IgD-negative memory B cell (primary cell): ENCODE results near the gene NECAB2. TPM values are rescaled to one million over a fixed set of nuclear protein-coding genes. Genes with fewer than 3 reads are reported as not detected.

ENCODE experiments used
- H3K27ac Mint-ChIP-seq, 3 donors: one replicate each; pipeline ENCODE4 v1.8.0; 2020 to 2022; ENCODE audit warnings: mild to moderate bottlenecking in 3 of 3, mixed read lengths in 3 of 3, moderate library complexity in 1 of 3
- H3K27me3 Mint-ChIP-seq: one replicate; pipeline ENCODE4 v1.8.0; 2021; ENCODE audit warnings: mixed read lengths
- H3K36me3 Mint-ChIP-seq: one replicate; pipeline ENCODE4 v1.8.0; 2020; ENCODE audit warnings: mild to moderate bottlenecking, mixed read lengths
- H3K4me1 Mint-ChIP-seq, 3 donors: one replicate each; pipeline ENCODE4 v1.8.0; 2020 to 2022; ENCODE audit warnings: mixed read lengths in 3 of 3, mild to moderate bottlenecking in 1 of 3
- H3K4me3 Mint-ChIP-seq, 4 donors: one replicate each; pipeline ENCODE4 v1.8.0; 2020 to 2022; ENCODE audit warnings: mild to moderate bottlenecking in 4 of 4, mixed read lengths in 4 of 4, moderate library complexity in 3 of 4
- H3K9me3 Mint-ChIP-seq, 3 donors: one replicate each; pipeline ENCODE4 v1.8.0; 2020 to 2021; ENCODE audit warnings: mixed read lengths in 3 of 3, mild to moderate bottlenecking in 1 of 3
- polyA plus RNA-seq: library from polyadenylated mRNA; unstranded; fragments of 300-500 nt; fragmentation: Illumina TruSeq; gene quantifications from one replicate; pipeline ENCODE4 v1.2.3, GENCODE V29; 2021

Gene NECAB2
- polyA plus RNA-seq, 1 donor from 2014 or later, result not detected

DNA sequence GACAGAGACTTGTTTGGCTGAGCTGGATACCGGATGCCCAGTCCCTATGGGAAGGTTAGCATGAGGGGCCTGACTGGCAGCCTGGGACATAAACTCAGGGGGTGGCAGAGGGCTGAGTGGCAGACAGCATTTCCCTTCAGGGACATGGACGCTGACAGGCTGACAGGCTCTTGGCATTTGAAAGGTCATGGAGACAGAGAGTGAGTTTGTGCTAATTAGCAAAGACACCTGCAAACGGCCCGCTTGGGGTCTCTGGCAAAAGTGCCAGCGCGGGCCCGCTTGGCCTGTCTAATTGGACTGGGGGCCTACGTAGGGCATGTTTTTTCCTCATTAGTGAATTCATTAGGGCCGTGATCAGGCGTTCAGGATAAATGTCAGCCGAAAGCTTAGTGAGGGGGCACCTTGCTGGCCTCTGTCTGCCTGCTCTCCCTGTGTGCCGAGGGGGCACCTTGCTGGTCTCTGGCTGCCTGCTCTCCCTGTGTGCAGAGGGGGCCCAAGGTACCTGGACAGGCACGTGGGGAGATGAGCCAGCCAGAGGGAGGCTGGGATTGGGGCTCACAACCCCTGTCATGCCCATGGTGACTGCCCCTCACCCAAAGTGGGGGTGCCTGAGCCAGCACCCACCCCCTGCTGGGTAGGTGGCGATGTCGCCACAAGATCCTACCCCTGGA is 7.7 kb downstream of the NECAB2 start:
- Mint-ChIP-seq H3K9me3 (peaks cover 2 to 14% (median 11%) of the 10 kb centered on the region in 3 donors), H3K27ac (no peak overlapping the region), H3K36me3 (no peaks in the 10 kb centered on the region), H3K27me3 (peaks cover 7% of the 10 kb centered on the region), H3K4me1 (no peaks in the 10 kb centered on the region), H3K4me3 (no peak overlapping the region)

DNA sequence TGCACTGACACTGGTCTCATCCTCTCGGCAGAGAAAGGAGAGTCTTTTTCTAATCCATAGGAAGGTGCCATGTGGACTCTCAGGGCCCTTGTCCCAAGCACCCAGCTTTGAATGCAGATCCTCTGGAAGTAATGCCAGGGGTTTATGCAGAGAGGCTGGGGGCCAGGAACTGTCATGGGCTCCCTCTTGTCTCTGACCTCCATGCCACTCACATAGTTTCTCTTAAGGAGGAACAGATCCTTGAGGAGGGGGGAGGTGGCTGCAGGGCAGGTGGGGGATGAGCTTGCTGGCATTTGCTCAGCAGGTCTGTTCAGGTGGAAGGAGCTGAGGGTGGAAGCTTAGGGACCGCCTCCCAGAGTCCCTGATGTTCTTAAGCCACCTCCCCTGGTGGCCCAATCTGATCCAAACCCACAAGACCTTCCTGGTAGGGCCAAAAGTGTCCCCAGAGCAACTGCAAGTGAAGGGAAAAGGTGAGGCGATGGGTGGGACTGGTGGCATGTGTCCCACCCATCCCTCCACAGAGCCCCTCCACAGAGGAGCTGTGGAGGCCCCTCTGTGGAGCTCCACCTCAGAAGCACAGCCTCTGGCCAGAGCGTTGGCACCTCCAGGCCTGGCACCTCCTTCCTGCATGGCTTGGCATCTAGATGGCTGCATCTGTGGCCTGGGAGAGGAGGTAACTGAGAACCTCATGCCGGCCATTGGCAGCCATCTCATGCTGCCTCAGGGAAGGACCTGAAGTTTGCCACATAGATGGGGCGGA is 9.2 kb downstream of the NECAB2 start:
- Mint-ChIP-seq H3K4me1 (no peaks in the 10 kb centered on the region), H3K27me3 (peaks cover 3% of the 10 kb centered on the region), H3K36me3 (no peaks in the 10 kb centered on the region), H3K4me3 (no peak overlapping the region), H3K9me3 (peaks cover 2 to 15% (median 14%) of the 10 kb centered on the region in 3 donors), H3K27ac (no peak overlapping the region)

DNA sequence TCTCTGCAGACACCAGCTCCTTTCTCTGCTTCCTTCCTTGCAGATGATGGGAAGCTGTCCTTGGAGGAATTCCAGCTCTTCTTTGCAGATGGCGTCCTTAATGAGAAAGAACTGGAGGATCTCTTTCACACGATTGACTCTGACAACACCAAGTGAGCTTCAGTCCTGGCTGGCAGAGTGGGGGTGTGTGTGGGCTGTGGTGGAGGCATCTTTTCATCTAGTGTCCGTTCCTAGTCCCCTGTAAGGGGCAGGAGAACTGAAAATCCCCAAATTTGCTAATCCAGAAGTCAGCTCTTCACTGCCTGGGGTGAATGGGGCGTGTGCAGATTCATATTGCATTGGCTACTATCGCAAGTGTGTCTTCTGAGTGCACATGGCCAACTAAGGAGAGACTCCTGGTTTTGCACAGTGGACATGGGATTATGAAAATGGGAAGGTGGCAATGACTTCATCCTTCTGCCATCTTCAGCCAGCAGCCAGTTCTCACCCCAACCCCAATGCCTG is 10.4 kb downstream of the NECAB2 start:
- Mint-ChIP-seq H3K36me3 (no peaks in the 10 kb centered on the region), H3K9me3 (peaks cover 2 to 17% (median 14%) of the 10 kb centered on the region in 3 donors), H3K4me3 (no peak overlapping the region), H3K27ac (no peak overlapping the region), H3K27me3 (peaks cover 3% of the 10 kb centered on the region), H3K4me1 (no peaks in the 10 kb centered on the region)

DNA sequence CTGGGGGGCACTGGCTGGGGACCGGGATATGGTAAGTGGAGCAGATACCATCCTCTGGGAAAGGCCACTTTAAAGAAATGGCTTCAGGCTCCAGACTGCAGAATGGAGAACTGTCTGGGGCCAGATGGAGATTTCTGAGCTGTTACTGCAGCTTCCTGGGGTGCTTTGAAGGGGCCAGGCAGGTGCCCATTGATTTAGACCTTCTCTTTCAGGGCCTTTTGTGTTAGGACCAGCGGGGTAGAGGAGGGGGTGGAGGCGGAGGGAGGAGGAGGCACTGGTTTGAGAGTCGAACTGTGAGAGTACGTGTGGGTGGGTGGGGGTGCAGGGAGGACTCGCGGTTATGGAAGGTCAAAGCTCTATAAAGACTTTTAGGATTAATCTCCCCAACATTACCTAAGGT is 11.4 kb downstream of the NECAB2 start:
- H3K27me3 Mint-ChIP-seq, result peaks cover 3% of the 10 kb centered on the region
- no peaks in the 10 kb centered on the region for H3K4me1 Mint-ChIP-seq
- H3K9me3 Mint-ChIP-seq, result peaks cover 2 to 17% (median 14%) of the 10 kb centered on the region in 3 donors
- no peaks in the 10 kb centered on the region for H3K36me3 Mint-ChIP-seq
- H3K27ac Mint-ChIP-seq, result no peak overlapping the region
- H3K4me3 Mint-ChIP-seq, result no peak overlapping the region

DNA sequence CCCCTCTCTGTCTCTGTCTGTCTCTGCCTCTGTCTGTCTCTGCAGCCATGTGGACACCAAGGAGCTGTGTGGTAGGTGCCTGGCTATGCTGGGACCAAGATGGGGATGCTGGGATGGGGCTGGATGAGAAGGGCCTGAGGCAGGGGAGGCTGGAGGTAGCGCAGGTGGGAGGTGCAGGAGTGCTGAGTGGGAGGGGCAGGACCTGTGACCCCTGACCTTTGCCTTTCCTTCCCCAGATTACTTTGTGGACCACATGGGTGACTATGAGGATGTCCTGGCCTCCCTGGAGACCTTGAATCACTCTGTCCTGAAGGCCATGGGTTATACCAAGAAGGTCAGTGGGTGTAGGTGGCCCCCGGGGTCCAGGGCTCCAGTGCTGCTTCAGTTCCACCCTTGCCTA is 12.8 kb downstream of the NECAB2 start:
- Mint-ChIP-seq H3K27me3 (peaks cover 3% of the 10 kb centered on the region), H3K9me3 (peaks cover 2 to 17% (median 14%) of the 10 kb centered on the region in 3 donors), H3K4me3 (no peak overlapping the region), H3K4me1 (no peaks in the 10 kb centered on the region), H3K36me3 (no peaks in the 10 kb centered on the region), H3K27ac (no peak overlapping the region)

DNA sequence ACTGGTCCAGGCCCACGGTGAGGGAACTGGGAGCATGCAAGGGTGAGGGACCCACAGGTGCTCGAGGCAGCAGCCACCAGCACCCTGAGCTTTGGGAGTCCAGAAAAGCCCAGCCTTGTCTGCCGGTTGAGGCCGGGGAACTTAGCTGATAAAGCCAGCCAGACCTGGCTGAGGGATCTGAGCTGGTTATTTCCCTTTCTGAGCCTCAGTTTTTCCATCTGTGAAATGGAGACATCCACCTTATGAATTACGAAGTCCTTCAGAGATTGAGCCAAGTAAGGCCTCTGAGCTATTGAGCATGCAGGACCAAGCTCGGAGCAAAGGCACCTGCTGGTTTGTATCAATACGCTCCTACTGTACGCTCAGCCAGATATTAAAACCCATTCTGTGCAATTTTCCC is 13.8 kb downstream of the NECAB2 start:
- no peak overlapping the region for H3K27ac Mint-ChIP-seq
- H3K4me3 Mint-ChIP-seq, result no peak overlapping the region
- H3K4me1 Mint-ChIP-seq, result no peaks in the 10 kb centered on the region
- H3K27me3 Mint-ChIP-seq, result peaks cover 6% of the 10 kb centered on the region
- peaks cover 2 to 17% (median 14%) of the 10 kb centered on the region in 3 donors for H3K9me3 Mint-ChIP-seq
- H3K36me3 Mint-ChIP-seq, result no peaks in the 10 kb centered on the region

DNA sequence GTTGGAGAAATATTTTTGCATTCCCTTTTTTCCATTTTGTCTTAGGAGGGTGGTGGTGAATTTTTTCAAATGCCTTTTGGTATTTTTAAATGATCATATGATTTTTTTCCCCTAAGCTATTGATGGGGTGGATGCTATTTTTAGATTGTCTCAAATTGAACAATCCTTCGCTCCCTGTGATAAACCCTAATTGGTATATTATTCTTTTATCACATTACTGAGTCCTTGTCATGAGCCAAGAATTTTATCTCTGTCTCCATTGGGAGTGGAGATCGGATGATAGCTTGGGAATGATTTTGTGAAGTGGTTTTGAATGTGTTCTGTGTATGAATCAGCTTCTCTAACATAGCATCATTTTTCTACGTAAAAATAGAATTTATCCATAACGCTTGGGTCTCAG is 15.4 kb downstream of the NECAB2 start:
- Mint-ChIP-seq H3K9me3 (peaks cover 0 to 13% (median 7%) of the 10 kb centered on the region in 3 donors), H3K36me3 (no peaks in the 10 kb centered on the region), H3K4me1 (no peaks in the 10 kb centered on the region), H3K27me3 (peaks cover 3% of the 10 kb centered on the region), H3K27ac (no peak overlapping the region), H3K4me3 (no peak overlapping the region)

DNA sequence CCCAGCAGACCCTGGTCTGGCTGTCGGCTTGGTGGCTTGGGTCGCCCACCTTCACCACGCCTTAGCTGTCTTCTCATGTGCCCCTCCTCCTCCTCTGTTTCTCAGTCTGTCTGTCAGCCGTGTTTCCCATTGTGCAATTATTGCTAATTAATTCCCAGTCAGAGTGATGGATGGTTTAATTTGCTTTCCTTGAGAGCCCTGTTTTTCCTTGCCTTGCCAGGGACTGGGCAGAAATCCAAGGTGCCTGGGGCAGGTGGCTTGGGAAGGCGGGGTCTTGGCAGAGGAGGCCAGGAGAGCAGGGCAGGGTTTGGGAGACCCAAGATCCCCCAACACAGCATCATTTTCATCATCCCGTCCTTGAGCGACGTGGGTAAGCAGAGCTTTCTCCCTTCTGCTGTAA is 21.3 kb downstream of the NECAB2 start:
- Mint-ChIP-seq H3K27ac (no peak overlapping the region), H3K36me3 (no peaks in the 10 kb centered on the region), H3K27me3 (peaks cover 20% of the 10 kb centered on the region), H3K4me1 (no peaks in the 10 kb centered on the region), H3K9me3 (peaks cover 0 to 5% (median 0%) of the 10 kb centered on the region in 3 donors), H3K4me3 (no peak overlapping the region)

DNA sequence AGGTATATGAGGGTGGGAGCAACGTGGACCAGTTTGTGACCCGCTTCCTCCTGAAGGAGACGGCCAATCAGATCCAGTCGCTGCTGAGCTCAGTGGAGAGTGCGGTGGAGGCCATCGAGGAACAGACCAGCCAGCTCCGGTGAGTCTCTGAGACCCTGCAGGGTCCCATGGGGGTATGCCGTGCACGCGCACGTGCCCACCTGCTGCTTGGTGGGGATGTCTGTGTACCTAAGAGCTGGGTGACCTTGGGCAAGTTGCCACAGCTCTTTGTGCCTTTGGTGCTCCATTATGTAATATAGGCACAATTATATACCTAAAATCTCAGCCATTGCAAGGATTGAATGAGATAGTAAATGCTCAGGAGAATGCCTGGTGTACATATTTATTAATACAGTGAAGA is 22.4 kb downstream of the NECAB2 start:
- peaks cover 0 to 5% (median 0%) of the 10 kb centered on the region in 3 donors for H3K9me3 Mint-ChIP-seq
- peaks cover 26% of the 10 kb centered on the region for H3K27me3 Mint-ChIP-seq
- peaks cover 0 to under 1% (median 0%) of the 10 kb centered on the region in 3 donors for H3K4me1 Mint-ChIP-seq
- H3K4me3 Mint-ChIP-seq, result no peak overlapping the region
- no peaks in the 10 kb centered on the region for H3K36me3 Mint-ChIP-seq
- no peak overlapping the region for H3K27ac Mint-ChIP-seq

DNA sequence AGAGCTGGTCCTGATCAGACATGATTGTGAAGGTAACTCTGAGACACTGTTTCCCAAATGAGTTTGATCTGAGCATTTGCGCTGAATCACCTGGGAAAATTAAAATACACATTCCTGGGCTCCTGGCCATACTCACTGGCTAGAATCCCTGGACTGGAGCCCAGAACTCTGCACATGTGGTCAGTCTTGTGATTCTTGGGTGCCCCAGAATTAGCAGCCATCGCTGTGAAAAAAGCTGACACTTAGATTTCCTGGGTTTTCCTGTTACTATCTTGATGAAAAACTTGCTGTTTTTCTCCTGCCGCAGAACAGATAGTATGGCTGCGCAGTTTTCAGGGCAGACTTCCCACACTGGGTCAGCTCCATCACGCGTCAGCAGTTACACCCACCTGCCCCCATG is 24.6 kb downstream of the NECAB2 start:
- H3K36me3 Mint-ChIP-seq, result no peaks in the 10 kb centered on the region
- H3K9me3 Mint-ChIP-seq, result peaks cover 0 to 5% (median 0%) of the 10 kb centered on the region in 3 donors
- H3K4me3 Mint-ChIP-seq, result no peak overlapping the region
- H3K27ac Mint-ChIP-seq, result no peak overlapping the region
- peaks cover 34% of the 10 kb centered on the region for H3K27me3 Mint-ChIP-seq
- peaks cover 0 to 2% (median 0%) of the 10 kb centered on the region in 3 donors for H3K4me1 Mint-ChIP-seq

DNA sequence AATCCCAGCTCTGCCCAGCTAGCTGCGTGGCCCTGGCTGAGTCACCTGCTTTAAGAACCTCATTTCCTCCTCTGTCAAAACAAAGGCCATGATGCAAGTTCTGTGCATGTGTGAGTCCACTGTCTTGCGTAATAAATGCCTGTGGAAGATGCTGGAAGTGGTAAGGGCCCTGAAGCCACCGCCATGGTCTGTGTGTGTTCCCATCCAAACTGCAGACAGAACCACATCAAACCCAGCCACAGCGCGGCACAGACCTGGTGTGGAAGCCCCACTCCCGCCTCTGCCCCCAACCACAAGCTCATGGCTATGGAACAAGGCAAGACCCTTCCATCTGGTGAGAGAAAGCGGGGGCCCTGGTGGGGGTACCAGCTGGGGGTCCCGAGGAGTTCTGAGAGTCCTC is 26.0 kb downstream of the NECAB2 start:
- H3K9me3 Mint-ChIP-seq, result peaks cover 0 to 5% (median 0%) of the 10 kb centered on the region in 3 donors
- H3K4me3 Mint-ChIP-seq, result no peak overlapping the region
- no peaks in the 10 kb centered on the region for H3K36me3 Mint-ChIP-seq
- peaks cover 34% of the 10 kb centered on the region for H3K27me3 Mint-ChIP-seq
- peaks cover 0 to 2% (median 0%) of the 10 kb centered on the region in 3 donors for H3K4me1 Mint-ChIP-seq
- H3K27ac Mint-ChIP-seq, result no peak overlapping the region

DNA sequence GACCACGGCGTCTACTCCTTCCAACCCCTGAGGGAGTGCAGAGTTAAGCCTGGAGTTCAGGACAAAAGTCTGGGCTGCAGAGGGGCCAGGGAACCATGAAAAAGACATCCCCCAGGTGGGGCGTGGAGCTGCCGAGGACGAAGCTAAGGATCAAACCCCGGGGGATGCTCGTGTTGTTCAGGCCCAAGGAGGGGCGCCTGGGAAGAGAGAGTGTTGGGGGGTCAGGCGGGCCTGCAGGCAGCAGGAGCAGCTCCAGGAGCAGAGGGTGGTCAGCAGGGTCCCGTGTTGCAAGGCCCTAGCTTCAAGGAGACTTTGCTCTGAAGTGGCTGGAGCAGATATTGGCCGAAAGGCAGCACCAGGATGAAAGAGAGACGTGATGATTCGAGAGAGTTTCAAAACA is 26.7 kb downstream of the NECAB2 start:
- Mint-ChIP-seq H3K9me3 (peaks cover 0 to 5% (median 0%) of the 10 kb centered on the region in 3 donors), H3K36me3 (no peaks in the 10 kb centered on the region), H3K27me3 (peaks cover 34% of the 10 kb centered on the region), H3K27ac (no peak overlapping the region), H3K4me3 (no peak overlapping the region), H3K4me1 (peaks cover 0 to 2% (median 0%) of the 10 kb centered on the region in 3 donors)

DNA sequence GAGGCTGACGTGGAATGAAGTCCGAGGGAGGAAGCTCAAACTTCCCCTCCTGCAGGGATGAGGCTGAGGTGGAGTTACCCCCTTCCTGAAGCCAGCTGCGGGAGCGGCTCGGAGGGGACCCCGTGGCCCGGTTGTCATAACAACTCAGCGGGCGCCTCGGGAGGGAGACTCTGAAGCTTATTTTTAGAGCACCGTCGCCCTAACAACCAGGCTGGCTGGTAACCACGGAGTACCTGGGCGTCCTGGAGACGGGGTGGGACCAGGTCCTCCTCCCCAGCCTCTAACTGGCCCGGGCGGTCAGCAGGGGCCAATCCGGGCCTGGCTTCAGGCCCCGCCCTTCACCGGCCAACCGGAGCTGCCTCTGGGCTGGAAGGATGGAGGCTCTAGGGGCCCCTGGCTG is 27.7 kb downstream of the NECAB2 start:
- Mint-ChIP-seq H3K4me1 (peaks cover 0 to 2% (median 0%) of the 10 kb centered on the region in 3 donors), H3K9me3 (peaks cover 0 to 3% (median 0%) of the 10 kb centered on the region in 3 donors), H3K27ac (no peak overlapping the region), H3K4me3 (no peak overlapping the region), H3K36me3 (no peaks in the 10 kb centered on the region), H3K27me3 (peaks cover 29% of the 10 kb centered on the region)

DNA sequence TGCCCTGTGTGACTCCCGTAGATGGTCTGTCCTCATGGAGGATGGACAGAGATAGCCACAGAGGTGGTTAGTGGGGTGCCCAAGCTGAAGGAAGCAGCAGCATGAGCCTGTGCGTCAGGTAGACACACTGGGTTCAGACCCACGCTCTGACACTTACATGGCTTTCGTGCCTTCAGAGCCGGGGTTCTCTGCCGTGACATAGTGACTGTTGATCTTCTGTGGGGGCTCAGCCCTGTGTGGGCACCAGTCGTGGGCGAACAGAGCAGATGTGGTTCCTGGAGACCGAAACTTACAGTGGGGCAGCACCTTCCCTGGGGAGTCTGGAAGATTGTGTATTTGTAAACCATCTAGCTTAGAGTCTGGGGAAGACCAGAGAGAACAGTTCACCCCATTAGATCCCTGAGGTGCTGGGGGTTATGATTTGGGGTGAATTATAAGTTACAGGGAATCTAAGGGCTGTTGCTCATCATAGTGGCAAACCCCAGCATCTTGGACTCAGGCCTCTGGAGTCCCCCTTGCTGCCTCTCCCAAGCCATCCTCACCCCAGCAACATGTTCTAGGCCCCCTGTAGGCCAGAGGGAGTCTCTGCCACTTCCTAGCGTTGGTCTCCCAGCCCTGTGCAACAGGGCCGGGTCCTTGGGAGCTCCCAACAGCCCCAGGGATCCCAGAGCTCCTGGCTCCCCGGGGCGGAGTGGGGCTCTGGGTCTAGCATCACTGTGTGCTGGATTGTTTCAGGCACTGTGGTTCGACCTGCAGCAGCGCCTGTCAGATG is 28.6 kb downstream of the NECAB2 start:
- Mint-ChIP-seq H3K4me1 (peaks cover 0 to 2% (median 0%) of the 10 kb centered on the region in 3 donors), H3K4me3 (no peak overlapping the region), H3K36me3 (no peaks in the 10 kb centered on the region), H3K27me3 (peaks cover 29% of the 10 kb centered on the region), H3K9me3 (peaks cover 0 to 3% (median 0%) of the 10 kb centered on the region in 3 donors), H3K27ac (no peak overlapping the region)

DNA sequence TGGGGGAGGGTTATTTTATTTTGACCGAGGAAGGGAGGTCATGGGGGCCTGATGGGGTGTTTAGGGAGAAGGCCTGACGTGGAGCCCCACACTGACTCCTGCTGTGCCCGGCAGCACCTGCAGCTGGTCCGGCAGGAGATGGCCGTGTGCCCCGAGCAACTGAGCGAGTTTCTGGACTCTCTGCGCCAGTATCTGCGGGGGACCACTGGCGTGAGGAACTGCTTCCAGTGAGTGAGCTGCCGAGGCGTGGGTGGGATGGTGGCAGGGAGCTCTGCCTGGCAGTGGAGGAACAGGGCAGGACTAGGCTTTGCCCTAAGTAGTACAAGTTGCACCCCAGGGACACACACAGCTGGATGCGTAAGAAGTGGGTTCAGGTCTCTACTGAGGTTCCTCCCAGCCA is 30.0 kb downstream of the NECAB2 start:
- no peaks in the 10 kb centered on the region for H3K36me3 Mint-ChIP-seq
- H3K4me1 Mint-ChIP-seq, result peaks cover 0 to 2% (median 0%) of the 10 kb centered on the region in 3 donors
- H3K9me3 Mint-ChIP-seq, result no peaks in the 10 kb centered on the region
- H3K27ac Mint-ChIP-seq, result no peak overlapping the region
- H3K27me3 Mint-ChIP-seq, result peaks cover 29% of the 10 kb centered on the region
- no peak overlapping the region for H3K4me3 Mint-ChIP-seq
